Lung (tissue), 12 donors: Measurements from ENCODE around the gene MAPK8IP3. TPM values are rescaled to one million over a fixed set of nuclear protein-coding genes. Genes with fewer than 3 reads are reported as not detected.

Source experiments
- ATAC-seq: fragments of 200-7000 bp; cut with Tn5 transposase; one replicate; pipeline ENCODE4 v1.9.1; 2020; ENCODE audit warnings: moderate number of reproducible peaks; ENCODE audit not compliant: insufficient read depth, low FRiP score
- DNase-seq, 3 donors: peaks; one replicate each; pipeline ENCODE4 v3.0.0-alpha.2; 2013 to 2017
- H3K27ac ChIP-seq, 2 donors: one replicate each; pipeline ENCODE4 v1.5.1; 2013; ENCODE audit warnings: mild to moderate bottlenecking in 2 of 2, moderate library complexity in 2 of 2, control low read depth in 1 of 2, inconsistent platforms in 1 of 2, low read depth in 1 of 2, low read length in 1 of 2
- H3K27me3 ChIP-seq, 3 donors: one replicate each; pipeline ENCODE4 v1.5.1; 2013; ENCODE audit warnings: low read length in 2 of 3; ENCODE audit not compliant: control insufficient read depth in 3 of 3, insufficient read depth in 3 of 3
- H3K36me3 ChIP-seq, 4 donors: one replicate each; pipeline ENCODE4 v1.5.1; 2013; ENCODE audit warnings: low read length in 4 of 4, mild to moderate bottlenecking in 1 of 4, moderate library complexity in 1 of 4; ENCODE audit not compliant: control insufficient read depth in 4 of 4, insufficient read depth in 4 of 4
- H3K4me1 ChIP-seq, 5 donors: one replicate each; pipeline ENCODE4 v1.5.1; 2013; ENCODE audit warnings: low read length in 5 of 5, mild to moderate bottlenecking in 2 of 5, moderate library complexity in 1 of 5; ENCODE audit not compliant: control insufficient read depth in 5 of 5, insufficient read depth in 5 of 5
- H3K4me3 ChIP-seq: one replicate; pipeline ENCODE4 v1.5.1; 2013; ENCODE audit warnings: mild to moderate bottlenecking, control low read depth, moderate library complexity
- H3K9ac ChIP-seq, 2 donors: one replicate each; pipeline ENCODE4 v1.5.1; 2013; ENCODE audit warnings: low read length in 2 of 2, control low read depth in 1 of 2; ENCODE audit not compliant: insufficient read depth in 1 of 2
- H3K9me3 ChIP-seq, 4 donors: one replicate each; pipeline ENCODE4 v1.5.1; 2013; ENCODE audit warnings: low read length in 3 of 4, mild to moderate bottlenecking in 1 of 4, moderate library complexity in 1 of 4; ENCODE audit not compliant: control insufficient read depth in 4 of 4, insufficient read depth in 3 of 4
- WGBS, 2 donors: extraction: QIAGEN DNeasy Blood & Tissue Kit; methylation state at CpG; one replicate each; pipeline ENCODE4 v1.1.7; 2013; 5-methylcytosine and 5-hydroxymethylcytosine counted together
- polyA plus RNA-seq, 2 donors: library from polyadenylated mRNA; stranded (reverse); fragments of 200-250 nt; gene quantifications; one replicate each; pipeline ENCODE4 v1.2.1, GENCODE V29; 2013
- total RNA-seq, 2 donors: library from RNA; depleted of rRNA in 1 of 2; stranded (reverse); fragments of >200 nt in 1 of 2; gene quantifications; one replicate each; pipeline ENCODE4 v1.2.1, GENCODE V29; 2014 to 2021
- TF ChIP-seq, protein P1 (sequence below): IDR thresholded peaks from 2 replicates; pipeline ENCODE4 v1.5.1; 2012; ENCODE audit warnings: mild to moderate bottlenecking; ENCODE audit errors: control extremely low read depth, extremely low read depth
- donor health status: control.
- donor health status: control.
- donor health status: Bipolar disorder and iron deficiency.
- donor health status: healthy.
- donor health status: DM: yes; HTN: yes; CAD: no.

MAPK8IP3 gene
- total and polyA plus RNA-seq, 4 donors, result 40.3 to 76.7 (median 63.6) TPM

DNA sequence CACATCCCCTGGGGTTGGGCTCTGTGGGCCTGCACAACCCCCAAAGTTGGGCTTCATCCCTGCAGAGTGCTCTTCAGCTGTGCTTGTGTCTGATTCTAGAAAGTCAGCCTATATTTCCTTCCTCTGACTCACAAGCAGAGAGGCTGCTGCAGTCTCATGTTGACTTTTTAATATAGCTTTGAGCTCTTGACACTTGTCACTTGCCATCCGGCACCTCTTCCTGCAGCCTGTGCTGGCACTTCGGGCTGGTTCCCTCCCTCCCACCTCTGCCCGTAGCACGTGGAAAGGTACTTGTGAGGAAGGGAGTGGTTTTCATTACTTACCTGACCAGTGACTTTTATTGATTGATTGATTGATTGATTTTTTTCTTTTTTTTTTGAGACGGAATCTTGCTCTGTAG, 47.0 kb upstream of the MAPK8IP3 start:
- Histone ChIP-seq H3K36me3 (peaks cover 17 to 67% (median 24%) of the 10 kb centered on the region in 4 donors), H3K4me1 (no peaks in the 10 kb centered on the region), H3K9ac (no peak overlapping the region), H3K27me3 (no peaks in the 10 kb centered on the region), H3K9me3 (no peaks in the 10 kb centered on the region), H3K4me3 (no peak overlapping the region), H3K27ac (no peak overlapping the region)
- TF ChIP-seq, protein P1, sequence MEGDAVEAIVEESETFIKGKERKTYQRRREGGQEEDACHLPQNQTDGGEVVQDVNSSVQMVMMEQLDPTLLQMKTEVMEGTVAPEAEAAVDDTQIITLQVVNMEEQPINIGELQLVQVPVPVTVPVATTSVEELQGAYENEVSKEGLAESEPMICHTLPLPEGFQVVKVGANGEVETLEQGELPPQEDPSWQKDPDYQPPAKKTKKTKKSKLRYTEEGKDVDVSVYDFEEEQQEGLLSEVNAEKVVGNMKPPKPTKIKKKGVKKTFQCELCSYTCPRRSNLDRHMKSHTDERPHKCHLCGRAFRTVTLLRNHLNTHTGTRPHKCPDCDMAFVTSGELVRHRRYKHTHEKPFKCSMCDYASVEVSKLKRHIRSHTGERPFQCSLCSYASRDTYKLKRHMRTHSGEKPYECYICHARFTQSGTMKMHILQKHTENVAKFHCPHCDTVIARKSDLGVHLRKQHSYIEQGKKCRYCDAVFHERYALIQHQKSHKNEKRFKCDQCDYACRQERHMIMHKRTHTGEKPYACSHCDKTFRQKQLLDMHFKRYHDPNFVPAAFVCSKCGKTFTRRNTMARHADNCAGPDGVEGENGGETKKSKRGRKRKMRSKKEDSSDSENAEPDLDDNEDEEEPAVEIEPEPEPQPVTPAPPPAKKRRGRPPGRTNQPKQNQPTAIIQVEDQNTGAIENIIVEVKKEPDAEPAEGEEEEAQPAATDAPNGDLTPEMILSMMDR, result no peak
- ATAC-seq, result no peak
- no peak for DNase-seq
- WGBS, 2 donors, result 83 to 88% methylated on average over 5 of the region's 5 CpGs

DNA sequence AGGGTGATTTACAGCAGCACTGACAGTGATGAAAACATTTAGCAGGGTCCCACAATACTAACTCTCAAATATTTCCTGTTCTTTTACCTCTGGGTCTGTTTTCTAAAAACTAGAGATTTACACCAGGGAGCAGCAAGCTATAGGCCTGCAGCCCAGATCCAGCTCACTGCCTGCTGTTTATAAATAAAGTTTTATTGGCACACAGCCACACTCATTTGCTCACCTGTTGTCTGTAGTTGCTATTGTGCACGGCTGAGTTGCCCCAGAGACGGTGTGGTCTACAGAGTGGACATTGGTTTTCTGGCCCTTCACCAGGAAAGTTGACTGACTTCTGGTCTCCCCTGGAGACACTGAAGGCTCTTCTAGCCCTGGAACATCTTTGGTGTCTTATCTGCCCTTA, 44.2 kb upstream of the MAPK8IP3 start:
- 88 to 89% methylated on average over 2 of the region's 2 CpGs for WGBS, 2 donors
- H3K27me3 ChIP-seq, result no peaks in the 10 kb centered on the region
- TF ChIP-seq, protein P1, result no peak

DNA sequence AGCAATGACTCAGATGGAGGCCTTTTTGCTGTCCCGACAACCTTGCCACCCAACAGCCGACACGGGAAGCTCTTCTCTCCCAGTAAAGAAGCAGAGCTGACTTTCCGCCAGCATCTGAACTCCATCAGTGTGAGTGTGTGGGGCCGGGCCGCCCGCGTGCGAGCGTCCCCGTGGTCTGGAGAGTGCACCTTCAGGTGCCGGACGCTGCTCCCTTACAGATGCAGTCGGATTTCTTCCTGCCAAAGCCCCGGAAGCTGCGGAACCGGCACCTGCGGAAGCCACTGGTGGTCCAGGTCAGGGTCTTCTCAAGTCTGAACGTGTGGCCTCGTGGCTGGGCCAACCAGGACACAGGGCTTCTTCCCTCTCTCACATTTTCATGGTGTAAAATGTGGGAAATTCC, 43.5 kb upstream of the MAPK8IP3 start:
- no peak overlapping the region for H3K9ac ChIP-seq
- H3K4me1 ChIP-seq, result no peaks in the 10 kb centered on the region
- DNase-seq (no peak), ATAC-seq (no peak)
- peaks cover 17 to 62% (median 32%) of the 10 kb centered on the region in 4 donors for H3K36me3 ChIP-seq
- H3K9me3 ChIP-seq, result no peaks in the 10 kb centered on the region
- H3K27me3 ChIP-seq, result no peaks in the 10 kb centered on the region
- no peak overlapping the region for H3K4me3 ChIP-seq
- WGBS, 2 donors, result 95 to 97% methylated on average over 20 of the region's 20 CpGs
- TF ChIP-seq, protein P1, result no peak
- no peak overlapping the region for H3K27ac ChIP-seq

More for the DNA sequence above, 44.2 kb upstream of the MAPK8IP3 start:
- ATAC-seq (no peak), DNase-seq (no peak)
- no peak overlapping the region for H3K9ac ChIP-seq
- H3K4me1 ChIP-seq, result no peaks in the 10 kb centered on the region
- no peaks in the 10 kb centered on the region for H3K9me3 ChIP-seq
- H3K27ac ChIP-seq, result no peak overlapping the region
- no peak overlapping the region for H3K4me3 ChIP-seq
- H3K36me3 ChIP-seq, result peaks cover 17 to 63% (median 34%) of the 10 kb centered on the region in 4 donors

DNA sequence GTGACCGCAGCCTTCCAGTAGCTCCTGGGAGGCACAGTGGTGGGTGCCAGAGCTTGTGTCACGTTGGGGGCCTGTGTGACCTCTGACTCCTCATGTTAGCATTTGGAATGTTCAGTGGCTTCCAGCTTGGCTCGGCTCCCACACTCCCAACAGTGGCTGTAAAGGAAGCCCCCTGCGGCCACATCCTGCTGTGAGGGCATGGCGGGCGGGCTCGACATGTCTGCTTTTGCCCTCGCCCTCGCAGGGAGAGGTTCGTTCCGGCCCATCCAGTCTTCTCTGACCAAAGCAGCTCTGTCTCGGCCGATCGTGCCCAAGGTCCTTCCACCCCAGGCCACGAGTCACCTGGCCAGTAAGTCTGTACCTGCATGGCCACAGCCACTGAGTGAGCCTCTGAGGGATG, 40.2 kb upstream of the MAPK8IP3 start:
- Histone ChIP-seq H3K27me3 (no peaks in the 10 kb centered on the region), H3K4me1 (no peaks in the 10 kb centered on the region), H3K36me3 (peaks cover 30 to 69% (median 50%) of the 10 kb centered on the region in 4 donors), H3K9ac (no peak overlapping the region), H3K4me3 (no peak overlapping the region), H3K27ac (no peak overlapping the region), H3K9me3 (no peaks in the 10 kb centered on the region)
- DNase-seq (no peak), ATAC-seq (no peak)
- TF ChIP-seq, protein P1, result no peak
- 92 to 94% methylated on average over 15 of the region's 15 CpGs for WGBS, 2 donors
